ENCODE measurements around the gene DLGAP1.

DNA sequence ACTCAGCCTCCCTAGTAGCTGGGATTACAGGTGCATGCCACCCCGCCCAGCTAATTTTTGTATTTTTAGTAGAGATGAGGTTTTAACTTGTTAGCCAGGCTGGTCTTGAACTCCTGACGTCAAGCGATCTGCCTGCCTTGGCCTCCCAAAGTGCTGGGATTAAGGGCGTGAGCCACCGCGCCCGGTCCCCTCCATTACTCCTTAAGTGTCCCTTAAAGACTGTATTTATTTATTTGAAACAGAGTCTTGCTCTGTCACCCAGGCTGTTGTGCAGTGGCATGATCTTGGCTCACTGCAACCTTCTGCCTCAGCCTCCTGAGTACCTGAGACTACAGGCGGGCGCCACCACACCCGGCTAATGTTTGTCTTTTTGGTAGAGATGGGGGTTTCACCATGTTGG, 856.5 kb downstream of the DLGAP1 start:
- TF ChIP-seq CTCF (IDR thresholded peaks at IDR 0.05; ENCODE audit: low read length) = no peak
- TF ChIP-seq EZH2 (IDR thresholded peaks at IDR 0.05; ENCODE audit: borderline replicate concordance, low read length) = no peak

Measured in OCI-LY1 (cell line).